GM21390 (cell line): ENCODE results near the gene RPL22.
"Not testable (repeated sequence)": the region's sequence is repeated elsewhere in the genome, so short reads cannot be mapped to it uniquely, and the experiment has no call there.

Experiments
- ATAC-seq: cut with Tn5 transposase; IDR thresholded peaks from one replicate; pipeline ENCODE4 v1.9.1; 2021; ENCODE audit not compliant: unreplicated experiment

RPL22 gene

GRCh38 chr1:6234502-6235295 lies 35.3 kb upstream of the RPL22 start:
- no peak for ATAC-seq

- no peak for ATAC-seq
Observed at GRCh38 chr1:6233376-6233775, 34.0 kb upstream of the RPL22 start.

GRCh38 chr1:6225651-6226050 lies 26.3 kb upstream of the RPL22 start:
- ATAC-seq: no peak

- ATAC-seq: no peak
Observed at GRCh38 chr1:6224718-6225117, 25.3 kb upstream of the RPL22 start.

GRCh38 chr1:6223617-6224016 lies 24.2 kb upstream of the RPL22 start:
- no peak for ATAC-seq

GRCh38 chr1:6222636-6223035 lies 23.2 kb upstream of the RPL22 start:
- no peak for ATAC-seq

GRCh38 chr1:6221210-6221784 lies 21.9 kb upstream of the RPL22 start:
- ATAC-seq: no peak

GRCh38 chr1:6220236-6220635 lies 20.8 kb upstream of the RPL22 start:
- no peak for ATAC-seq

- ATAC-seq: not testable (repeated sequence)
Observed at GRCh38 chr1:6219641-6220040, 20.2 kb upstream of the RPL22 start.

GRCh38 chr1:6218375-6219164 lies 19.2 kb upstream of the RPL22 start:
- no peak for ATAC-seq

GRCh38 chr1:6212193-6212959 lies 13.0 kb upstream of the RPL22 start:
- no peak for ATAC-seq

GRCh38 chr1:6211731-6212130 lies 12.3 kb upstream of the RPL22 start:
- ATAC-seq: no peak

- no peak for ATAC-seq
Observed at GRCh38 chr1:6210591-6211355, 11.4 kb upstream of the RPL22 start.

GRCh38 chr1:6209661-6210580 lies 10.5 kb upstream of the RPL22 start:
- no peak for ATAC-seq

GRCh38 chr1:6208723-6209660 lies 9.6 kb upstream of the RPL22 start:
- no peak for ATAC-seq

GRCh38 chr1:6207921-6208320 lies 8.5 kb upstream of the RPL22 start:
- no peak for ATAC-seq

- no peak for ATAC-seq
Observed at GRCh38 chr1:6207075-6207885, 7.9 kb upstream of the RPL22 start.

GRCh38 chr1:6206520-6206855 lies 7.1 kb upstream of the RPL22 start:
- ATAC-seq: no peak
